NCI-H1436 treated with DMSO at 0.1 percent for 48 hours (cell line): Measurements from ENCODE around the gene POLR1E.
"Not testable (repeated sequence)": the region's sequence is repeated elsewhere in the genome, so short reads cannot be mapped to it uniquely, and the experiment has no call there.

Experiments used
- DNase-seq: peaks from one replicate; lab custom pipeline; 2025; lab: John Stamatoyannopoulos, UW

POLR1E gene

DNA sequence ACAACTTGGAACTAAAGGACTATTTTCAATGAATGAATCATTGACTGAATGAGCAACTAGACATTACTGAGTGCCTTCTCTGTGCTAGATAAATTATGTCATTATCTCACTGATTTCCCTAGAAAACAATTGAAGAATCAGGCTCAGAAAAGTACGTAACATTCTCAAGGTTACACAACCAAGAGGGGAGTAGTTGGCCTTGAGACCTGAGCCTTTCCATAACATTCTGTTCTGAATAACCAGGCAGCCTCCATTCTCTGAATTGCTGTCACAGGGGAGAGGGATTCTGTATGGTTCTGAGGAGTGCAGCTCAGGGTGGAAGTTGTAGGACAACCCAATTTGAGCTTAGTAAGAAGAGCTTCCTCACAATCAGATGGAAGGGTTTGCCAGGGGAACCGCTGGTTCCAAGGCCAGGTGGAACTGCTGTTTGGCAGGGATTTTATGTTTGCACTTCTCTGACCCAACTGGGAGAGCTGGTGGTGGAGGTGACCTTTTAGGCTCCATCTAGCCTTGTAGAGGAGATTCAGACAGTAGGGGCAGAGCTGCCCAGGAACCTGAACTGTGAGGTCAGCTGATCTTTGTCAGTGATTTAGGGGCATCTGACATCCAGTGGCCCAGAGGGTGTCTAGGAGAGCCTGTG lies 16.3 kb downstream of the POLR1E start:
- no peak for DNase-seq

DNA sequence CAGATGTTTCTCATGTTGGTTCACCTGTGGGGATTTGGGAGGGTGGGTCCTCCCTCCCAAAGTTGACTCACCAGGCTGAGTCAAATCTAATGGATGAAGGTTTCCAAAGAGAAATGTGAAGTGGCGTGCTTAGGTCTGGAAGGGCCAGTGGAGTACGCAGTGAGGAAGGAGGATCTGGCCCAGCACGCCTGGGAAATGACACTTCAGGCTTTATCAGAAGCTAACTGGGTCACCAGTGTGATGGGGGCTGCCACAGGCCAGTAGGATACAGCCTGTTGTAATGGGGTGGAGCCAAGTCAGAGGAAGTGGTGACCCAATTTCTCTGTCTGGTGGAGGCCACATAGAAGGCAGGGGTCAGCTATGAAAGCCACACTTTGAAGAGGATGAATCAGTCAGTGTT lies 18.0 kb downstream of the POLR1E start:
- no peak for DNase-seq

DNA sequence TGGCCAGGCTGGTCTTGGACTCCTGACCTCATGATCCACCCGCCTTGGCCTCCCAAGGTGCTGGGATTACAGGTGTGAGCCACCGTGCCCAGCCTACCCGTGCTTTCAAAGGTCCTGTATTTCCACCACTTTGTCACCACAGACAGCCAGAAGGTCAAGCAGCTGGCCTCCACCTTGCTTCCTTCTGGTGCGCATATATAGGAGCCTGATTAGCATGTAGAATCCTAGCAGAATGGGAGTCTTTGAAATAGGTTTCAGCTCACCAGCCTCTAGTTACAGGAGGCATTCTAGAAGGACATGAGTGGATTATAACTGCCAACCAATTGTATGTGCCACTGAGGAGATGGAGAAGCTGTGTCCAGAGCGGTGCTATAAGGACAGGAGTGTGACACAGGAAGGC lies 18.9 kb downstream of the POLR1E start:
- no peak for DNase-seq

- no peak for DNase-seq
Observed at GRCh38 chr9:37507566-37508134, 21.9 kb downstream of the POLR1E start.

GRCh38 chr9:37508135-37508833 lies 22.5 kb downstream of the POLR1E start:
- no peak for DNase-seq

GRCh38 chr9:37508834-37509206 lies 23.1 kb downstream of the POLR1E start:
- DNase-seq = no peak

GRCh38 chr9:37509536-37509935 lies 23.8 kb downstream of the POLR1E start:
- DNase-seq = no peak

- not testable (repeated sequence) for DNase-seq
Observed at GRCh38 chr9:37510053-37510452, 24.3 kb downstream of the POLR1E start.

DNA sequence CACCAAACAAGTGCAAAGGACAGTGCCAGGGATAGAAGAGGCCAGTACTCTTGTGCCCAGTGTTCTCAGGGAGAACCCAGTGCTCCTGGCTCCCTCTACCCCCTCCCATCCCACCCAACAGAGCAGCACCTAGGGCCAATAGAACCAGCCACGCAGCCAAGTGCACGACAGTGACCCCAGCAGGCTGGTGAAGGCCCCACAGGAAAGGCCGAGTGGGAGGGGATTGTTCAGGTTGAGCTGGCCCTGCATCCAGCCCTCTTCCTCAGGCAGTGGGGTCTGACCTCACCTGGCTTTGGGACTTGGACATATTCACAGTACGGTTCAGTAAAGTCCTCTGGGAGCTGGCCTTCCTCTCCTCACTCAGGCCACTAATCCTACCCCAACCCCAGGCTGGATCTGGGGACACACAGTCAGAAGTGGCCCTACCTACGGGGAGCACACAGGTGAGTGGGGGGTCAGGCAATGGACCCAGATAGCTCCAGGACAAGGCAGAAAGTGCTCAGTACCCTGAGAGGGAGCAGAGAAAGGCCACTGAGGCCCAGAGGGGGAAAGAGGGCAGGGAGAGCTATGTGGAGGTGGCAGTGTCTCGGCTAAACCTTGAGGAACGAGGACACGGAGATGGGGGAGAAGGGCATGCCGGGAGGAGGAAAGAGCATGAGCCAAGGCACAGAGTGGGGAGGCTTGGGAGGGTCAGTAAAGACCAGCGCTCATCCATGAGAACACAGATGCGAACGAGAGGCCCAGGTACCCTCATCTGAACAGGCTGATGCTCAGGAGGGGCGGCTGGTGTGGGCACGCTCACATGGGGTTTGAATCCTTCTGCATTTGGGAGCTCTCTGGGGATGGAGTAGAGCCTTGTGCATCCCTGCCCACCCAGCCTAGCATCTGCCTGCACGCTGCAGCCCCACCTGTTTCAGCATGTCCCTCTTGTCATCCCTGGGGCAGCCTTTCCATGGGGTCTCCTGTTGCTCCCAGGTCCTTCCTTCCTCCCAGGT lies 25.6 kb downstream of the POLR1E start:
- DNase-seq = no peak

DNA sequence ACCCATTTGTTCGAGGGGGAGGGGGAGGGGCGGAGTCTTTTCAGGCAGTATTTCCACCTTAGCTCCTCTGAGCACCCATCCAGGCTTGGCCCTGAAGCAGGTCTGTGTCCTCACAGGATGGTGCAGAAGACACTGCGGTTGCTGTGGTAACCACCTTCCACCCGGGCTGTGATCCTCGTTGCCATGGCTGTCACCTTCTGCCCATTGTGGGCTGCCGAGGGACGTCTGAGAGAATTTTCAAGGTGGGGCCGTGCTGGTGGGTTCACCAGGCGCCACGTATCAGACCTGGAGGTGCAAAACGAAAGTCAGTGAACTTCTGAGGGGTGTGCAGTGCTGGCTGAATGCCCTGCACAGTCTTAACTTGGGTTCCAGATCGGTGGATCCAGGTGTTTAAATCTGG lies 26.7 kb downstream of the POLR1E start:
- no peak for DNase-seq

GRCh38 chr9:37514415-37514814 lies 28.7 kb downstream of the POLR1E start:
- not testable (repeated sequence) for DNase-seq

DNA sequence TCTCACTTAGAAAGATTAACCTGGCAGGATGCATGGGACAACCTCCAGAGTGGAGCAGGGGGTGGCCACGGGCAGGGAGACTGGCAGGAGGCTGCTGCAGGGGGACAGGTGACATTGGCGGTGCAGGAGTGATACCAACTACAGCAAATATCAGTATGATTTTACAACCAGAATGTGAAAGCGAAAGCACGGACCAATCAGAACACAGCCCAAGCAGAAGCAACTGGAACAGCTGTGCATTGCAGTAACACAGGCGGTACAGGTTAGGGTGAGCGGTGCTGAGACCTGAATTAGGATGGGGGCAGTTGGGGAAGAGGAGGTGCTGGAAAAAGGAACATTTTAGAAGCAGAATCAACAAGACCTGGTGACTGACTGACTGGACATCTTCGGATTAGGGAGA lies 29.3 kb downstream of the POLR1E start:
- DNase-seq = no peak

GRCh38 chr9:37515620-37516258 lies 30.0 kb downstream of the POLR1E start:
- no peak for DNase-seq

DNA sequence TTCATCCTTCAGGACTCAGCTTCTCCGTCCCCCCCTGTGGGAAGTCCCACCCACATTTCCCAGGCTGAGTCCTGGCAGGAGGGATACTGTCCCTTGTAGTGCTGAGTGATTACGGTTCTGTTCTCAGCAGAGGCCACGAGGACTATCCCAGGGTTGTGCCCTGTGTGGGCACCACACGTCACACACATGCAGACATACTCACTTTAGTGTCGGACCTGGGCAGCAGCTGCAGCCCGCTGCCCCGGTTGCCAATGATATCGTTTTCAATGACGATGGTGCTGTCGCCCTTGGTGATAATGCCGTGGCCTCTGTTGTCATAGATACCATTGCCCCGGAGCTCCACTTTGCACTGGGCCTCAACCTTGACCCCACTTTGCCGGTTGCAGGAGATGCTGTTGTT lies 32.2 kb downstream of the POLR1E start:
- no peak for DNase-seq

DNA sequence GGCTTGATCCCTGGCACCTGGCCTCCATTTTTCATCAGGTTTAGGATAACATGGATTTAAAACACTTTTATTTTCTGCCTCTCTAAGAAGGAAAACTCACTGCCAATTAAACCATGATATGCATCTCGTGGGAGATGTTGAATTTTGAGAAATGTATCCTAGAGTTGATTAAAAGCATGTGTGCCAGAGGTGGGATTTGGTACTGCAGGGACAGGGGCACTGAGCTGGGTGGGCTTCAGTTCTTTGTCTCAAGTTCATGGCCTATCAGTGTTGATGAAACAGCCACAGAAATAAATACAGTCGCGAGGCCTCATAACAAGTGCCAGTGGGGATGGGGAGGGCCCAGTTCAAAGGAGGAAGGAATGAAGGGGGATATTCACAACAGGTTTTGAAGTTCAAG lies 34.9 kb downstream of the POLR1E start:
- no peak for DNase-seq

- no peak for DNase-seq
Observed at GRCh38 chr9:37521111-37521510, 35.4 kb downstream of the POLR1E start.

GRCh38 chr9:37522971-37523370 lies 37.2 kb downstream of the POLR1E start:
- DNase-seq = no peak

DNA sequence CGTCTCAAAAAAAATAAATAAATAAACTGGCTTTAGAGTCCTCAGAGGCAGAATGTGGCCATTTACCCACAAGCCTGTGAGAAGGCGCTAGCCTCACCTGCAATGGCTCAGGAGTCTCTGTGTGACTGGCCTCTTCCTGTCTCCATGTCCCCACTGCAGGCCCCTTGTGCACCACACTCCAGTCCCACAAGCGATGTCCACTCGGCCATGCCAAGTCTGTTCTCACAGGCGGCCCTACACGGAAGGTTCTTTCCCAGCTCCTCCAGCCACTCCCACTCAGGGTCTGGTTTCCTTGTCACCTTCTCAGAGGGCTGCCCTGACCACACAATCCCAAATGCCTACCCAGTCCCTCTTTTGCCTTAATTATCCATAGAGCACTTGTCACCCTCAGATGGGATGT lies 38.2 kb downstream of the POLR1E start:
- no peak for DNase-seq

- DNase-seq = no peak
Observed at GRCh38 chr9:37528652-37529471, 43.1 kb downstream of the POLR1E start.

DNA sequence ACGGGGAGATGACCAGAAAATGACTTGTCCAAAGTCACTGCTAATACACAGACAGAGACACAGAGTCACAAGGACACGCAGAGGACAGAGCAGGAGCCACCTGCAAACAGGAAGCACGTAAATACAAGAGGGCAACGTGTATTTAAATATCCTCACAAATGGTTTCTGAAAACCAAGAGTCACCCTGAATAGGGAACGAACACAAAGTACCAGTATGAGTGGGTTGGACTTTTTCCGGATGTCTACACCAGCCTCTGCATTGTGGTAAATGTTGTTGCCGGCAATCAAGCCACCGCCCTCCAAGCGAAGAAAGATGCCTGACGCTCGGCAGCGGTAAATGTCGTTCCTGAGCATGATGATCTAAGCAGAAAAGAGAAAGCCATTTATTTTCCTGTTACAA lies 46.0 kb downstream of the POLR1E start:
- DNase-seq = no peak

- no peak for DNase-seq
Observed at GRCh38 chr9:37534412-37534811, 48.7 kb downstream of the POLR1E start.
